GM18519 (cell line): Measurements from ENCODE around the gene RCAN2.

Source experiments
- ATAC-seq: cut with Tn5 transposase; IDR thresholded peaks from one replicate; pipeline ENCODE4 v1.9.1; 2021; ENCODE audit warnings: mild to moderate bottlenecking, moderate library complexity; ENCODE audit not compliant: unreplicated experiment, low FRiP score

The RCAN2 gene

DNA sequence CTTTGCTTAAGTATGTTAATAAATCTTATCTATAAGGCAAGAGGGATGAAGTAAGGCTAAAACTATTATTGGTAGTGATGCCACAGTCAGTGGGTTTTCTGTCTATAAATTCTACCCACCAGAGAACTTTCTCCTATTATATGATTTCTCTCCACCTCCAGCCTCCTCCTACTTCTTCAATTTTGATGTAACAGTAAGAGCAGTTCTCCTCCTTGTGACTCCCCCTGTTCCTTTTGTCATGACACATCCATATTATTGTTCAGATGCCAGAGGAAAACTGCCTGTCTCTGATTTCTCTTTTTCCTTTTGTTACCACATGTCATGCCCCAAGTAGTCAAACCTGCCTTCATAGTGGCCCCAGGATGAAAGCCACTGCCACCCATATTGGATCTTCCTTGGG, 9.1 kb upstream of the RCAN2 start:
- no peak for ATAC-seq

DNA sequence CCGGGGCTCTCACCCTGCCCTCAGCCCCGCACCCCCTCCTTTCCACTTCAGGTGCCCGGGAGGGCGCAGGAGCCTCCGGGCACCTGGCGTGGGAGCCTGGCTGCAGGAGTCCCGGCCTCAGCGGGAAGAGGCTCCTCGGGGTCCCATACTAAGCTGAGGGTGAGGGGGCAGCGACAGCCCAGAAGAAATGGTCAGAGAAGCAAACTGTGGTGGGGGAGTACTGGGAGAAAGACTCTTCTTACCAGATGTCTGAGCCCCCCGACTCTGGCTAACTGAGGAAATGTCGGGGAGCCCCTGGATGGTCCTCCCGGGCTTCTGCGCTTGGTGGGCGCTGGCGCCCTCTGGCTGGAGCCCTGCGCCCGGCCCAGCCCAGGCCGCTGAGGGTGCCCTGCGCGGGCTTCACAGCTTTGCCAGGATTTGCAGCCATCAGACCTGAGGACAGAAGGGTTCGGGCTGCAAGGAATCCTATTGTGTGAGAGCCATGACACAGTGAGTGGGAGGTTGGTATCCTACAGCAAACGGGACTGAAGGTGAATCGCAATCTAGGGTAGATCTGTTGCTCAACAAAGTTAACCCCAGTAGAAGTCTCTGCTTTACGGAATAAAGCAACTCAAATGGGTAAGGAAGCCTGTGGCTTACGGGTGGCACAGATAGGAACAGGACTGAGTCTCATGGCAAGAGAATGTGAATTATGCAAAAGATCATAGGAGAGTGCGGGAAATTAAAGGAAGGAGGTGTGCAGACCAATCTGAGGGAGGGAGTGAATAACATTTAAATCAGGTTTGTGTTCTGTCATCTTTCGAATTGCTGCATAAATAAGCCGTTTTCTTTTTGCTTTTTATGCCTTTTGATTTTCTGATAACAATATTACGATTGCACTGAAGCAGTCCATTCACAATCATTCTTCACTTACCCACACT, 639 bp upstream of the RCAN2 start:
- ATAC-seq: peak; percentile 28

DNA sequence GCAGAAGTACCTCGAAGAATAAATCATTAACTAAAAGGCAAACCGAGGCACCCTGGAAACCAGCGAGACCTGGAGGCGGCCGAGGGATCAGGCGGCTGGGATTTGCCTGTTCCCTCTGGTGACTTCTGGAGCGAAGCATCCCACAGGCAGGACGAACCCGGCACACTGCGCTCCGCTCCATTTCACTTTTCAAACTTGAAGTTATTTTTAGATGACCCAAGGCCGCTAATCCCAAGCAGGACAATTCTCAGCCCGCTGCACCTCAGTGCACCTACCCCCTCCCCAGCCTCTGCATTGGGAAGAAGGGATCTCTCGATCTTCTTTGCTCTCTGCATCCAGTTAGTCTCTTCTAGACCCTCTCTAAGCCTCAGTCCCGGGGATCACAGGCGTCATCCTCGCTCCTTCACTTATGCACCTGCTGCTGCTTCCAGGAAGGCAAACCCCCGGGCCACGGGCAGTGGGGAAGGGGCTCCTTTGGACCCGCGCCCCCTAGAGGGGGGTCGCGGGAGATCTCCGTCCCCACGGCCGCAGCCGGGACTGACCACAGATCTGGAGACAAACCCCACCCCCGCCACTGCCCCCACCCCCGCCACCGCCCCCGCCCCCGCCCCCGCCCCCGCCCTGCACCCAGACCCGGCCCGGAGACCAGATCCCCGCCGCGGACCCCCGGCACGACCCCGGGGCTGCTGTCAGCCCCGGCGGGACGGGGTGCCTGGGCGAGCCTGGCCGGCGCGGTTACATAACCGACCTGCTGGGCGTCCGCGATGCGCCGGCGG, 636 bp downstream of the RCAN2 start:
- ATAC-seq: no peak

DNA sequence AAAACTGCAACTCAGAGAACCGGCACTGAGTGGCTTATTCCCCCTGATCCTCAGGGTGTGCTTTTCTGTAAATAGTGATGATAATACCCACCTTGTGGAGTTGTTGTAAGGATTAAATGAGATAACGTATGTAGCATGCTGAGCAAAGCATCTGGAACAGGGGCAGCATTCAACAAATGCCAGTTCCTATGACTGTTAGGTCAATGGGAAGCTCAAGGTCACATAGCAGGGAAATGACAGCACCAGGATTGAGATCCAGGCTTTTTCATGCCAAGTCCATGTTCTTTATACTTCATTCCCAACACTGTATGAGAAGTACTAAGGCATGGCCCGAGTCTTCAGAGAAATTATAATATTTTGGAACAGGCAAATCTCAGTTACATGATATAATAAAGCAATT, 5.1 kb downstream of the RCAN2 start:
- no peak for ATAC-seq

DNA sequence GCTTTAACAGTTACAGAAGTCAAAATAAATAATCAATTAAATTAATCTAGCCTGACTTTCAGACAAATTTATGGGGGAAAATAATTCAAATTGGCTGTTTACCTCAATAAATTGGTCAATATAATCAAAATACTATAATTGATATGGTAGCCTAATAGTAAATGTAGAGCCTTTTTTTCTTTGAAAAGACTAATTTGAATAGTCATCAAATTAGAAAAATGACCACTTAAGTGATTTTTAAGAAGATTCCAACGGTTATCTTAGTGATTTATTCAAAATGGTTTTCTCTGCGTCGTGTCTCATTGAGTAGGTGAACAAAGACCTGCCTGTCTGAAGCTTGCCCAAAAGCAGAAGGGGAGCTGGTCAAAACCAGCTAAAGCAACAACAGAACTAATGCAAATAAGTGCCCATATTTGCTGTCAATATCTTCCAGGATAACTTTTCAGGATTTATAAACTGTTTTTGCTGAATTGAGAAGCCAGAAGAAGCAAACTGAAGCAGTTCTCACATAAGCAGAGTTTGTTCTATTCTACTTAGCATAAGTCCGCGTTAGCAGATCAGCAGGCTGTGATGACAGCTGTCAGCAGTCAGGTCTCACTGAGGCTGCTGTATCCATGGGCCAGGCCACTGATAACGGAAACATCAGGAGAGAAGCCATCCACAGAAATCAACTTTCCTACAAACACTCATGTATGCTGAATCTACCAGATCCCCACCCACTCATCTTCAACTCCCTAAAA, 7.0 kb downstream of the RCAN2 start:
- no peak for ATAC-seq

DNA sequence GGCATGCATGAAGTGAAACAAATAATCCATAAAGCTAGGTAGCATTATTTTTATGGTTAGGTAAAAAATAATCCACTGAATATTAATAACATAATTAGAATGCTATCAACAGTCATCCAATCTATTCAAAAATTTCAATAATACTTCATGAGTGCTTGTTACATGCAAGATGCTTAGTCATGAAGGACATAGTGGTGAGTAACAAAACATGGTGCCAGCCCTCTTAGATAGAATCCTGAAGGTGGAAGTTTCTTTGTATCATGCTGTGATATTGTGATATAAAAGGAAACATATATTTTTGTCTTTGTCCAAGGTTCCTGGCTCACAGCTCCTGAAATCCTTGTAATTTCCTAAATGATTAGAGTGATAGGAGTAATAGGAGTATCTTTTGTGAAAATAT, 14.9 kb downstream of the RCAN2 start:
- no peak for ATAC-seq

DNA sequence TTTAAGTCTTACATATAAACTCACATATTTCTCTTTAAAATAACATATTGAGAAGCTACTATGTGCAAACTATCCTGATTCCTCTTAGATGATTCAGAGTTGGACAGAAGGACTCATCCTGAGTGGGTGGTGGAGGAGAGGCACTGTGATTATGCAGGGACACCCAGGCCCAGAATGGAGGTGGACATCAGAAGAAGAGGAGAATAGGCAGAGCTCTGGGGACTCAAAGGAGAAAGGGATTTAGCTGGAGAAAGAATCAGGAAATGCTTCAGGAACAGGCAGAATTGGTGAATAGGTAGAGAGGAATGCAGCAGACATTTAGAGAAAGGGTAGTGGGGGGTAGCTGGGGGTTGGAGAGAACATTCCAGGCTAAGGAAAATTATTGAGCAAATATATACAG, 17.4 kb downstream of the RCAN2 start:
- no peak for ATAC-seq

DNA sequence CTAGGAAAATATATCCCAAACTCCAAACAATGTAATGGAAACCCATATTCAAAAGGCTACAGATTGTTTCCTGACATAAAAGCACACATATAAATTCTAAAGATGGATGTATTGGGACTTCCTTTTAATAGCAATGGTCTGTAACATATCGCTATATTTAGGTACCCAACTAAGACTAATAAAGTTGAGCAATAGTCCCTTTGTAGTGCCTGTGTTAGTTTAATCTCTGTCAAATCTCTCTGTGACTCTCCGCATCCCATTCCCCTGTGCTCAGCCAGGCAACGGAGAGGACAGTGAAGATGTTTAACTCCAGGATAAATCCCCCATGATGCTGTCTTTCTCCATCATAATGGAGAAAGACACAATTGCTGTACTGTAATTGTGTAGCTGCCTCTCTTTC, 19.0 kb downstream of the RCAN2 start:
- ATAC-seq: no peak

DNA sequence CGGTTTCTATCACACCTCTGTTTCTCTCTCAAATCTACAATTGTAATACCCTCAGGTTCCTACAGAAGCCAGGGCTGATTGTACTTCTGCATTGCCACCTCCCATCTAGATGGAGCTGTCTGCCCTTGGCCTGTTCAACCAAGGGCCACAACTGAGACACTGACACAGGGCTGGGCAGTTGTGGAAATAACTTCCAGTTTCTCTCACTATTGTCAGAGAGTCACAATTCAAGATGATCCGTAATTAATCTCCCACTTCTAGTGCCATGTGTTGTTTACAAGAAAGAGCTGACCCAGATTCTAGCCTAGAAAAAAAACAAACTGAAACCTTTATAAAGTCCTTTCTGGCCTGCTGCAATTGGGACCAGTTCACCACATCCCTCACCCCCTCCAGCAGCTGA, 22.2 kb downstream of the RCAN2 start:
- no peak for ATAC-seq

DNA sequence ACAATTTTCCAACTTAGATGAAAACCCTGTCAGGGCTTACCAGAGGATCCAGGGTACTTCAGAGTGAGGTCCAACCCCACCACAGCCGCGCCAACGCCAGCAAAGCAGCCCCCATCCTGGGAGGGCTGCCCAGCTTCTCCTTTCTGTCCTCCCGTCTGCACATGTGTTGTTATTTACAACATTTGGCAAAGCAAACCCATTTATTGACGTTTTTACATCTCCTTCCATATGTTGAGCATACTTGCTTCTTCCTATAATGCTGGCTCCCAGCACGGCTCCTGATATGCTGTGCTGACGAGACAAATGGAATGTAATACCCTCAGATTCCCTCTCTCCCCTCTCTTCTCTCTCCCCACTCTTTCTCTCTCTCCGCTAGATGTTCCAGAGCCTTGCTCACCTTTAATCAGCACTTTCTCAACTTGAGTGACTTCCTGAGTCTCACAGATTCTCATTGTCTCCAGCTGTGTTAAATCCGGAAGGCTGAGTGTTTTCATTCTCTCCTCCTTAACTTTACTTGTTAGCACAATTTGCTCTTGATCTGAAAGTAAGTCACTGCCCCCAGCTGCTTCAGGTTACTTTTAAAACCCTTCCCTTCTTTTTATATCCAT, 22.7 kb downstream of the RCAN2 start:
- ATAC-seq: no peak

DNA sequence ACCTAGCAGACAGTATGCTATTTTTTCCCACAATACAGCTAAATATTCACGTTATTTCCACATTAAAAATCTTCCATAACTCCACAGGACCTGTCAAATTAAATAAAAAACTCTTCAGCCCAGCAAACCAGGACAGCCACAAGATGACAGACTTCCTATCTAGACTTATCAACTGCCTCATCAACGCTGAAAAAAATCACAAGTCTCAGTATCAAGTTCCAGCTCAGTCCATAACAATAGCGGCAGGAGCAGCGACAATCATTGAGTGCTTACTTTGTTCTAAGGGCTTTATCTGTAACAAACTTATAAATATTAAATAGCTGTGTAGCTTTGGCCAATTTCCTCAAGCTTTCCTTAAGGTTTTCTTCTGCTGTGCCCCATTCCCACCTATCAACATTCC, 24.7 kb downstream of the RCAN2 start:
- ATAC-seq: no peak

DNA sequence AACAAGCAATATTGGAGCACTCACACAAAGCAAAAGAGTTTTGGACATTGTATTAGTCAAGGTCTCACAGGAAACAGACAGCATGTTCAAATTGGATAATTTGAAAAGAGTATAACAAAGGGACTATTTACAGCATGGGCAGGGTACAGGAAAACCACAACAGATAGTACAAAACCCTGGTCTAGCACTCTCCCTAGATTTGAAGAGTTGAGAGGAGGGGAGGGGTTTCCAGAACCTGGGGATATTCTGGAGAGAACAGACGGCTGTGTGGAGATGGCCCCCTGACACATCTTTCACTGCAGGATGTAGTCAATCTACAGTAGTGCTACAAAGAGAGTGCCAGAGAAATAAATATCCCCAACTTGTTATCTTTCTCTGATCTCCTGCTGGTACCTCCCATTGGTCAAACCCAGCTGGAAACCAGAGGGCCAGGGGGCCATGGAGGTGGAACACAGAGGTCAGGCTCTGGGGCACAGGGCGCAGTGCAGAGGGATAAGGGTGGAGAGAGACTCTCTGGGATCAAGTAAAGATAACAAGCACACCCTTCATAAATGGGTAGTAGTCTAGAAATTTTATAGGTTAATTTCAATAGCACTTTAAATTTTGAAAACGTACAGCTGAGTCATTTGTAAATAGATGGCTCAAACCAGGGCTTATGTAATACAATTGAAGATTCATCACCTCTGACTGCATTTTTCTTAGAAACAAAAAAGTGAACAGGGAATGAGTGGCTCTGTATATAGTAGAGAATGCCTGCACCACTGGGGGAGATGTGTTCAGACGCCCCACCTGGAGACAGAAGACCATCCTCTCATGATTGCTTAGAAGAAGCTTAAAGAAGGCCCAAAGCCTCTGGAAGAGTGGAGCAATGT, 25.7 kb downstream of the RCAN2 start:
- ATAC-seq: no peak

DNA sequence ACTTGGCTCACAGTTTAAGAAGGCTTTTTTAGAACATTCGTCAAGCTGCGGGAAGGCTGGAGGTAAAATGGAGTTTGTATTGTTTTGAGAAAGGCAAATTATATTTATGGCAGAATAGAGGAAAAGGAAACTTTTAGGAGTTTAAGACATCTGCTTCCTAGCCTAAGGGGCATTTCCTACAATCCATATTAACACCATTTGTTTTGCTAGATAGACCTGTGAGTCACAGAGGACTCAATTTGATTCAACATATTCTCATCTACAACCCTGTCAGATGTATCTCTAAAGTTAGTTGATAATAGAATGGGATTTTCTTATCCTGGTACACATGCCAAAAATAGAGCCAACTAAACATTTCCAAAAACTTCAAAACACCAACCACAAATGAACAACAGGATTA, 35.0 kb downstream of the RCAN2 start:
- ATAC-seq: no peak

DNA sequence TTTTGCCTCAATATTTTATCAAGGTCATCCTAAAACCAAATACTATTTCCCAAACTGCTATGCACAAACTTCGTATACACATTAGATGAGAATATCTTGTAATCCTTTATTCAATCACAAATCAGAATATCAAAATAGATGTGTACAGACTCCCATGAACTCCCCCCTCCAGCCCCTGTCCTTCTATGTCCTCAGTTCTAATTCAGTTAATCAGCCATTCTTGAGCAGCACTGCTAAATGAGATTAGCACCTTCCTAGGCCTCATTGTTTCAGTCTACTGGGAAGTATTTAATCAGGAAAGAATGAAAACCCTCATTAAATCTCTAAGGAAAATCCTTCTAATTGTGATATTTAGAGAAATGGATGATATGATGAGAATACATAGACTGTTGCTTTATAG, 36.6 kb downstream of the RCAN2 start:
- ATAC-seq: no peak

DNA sequence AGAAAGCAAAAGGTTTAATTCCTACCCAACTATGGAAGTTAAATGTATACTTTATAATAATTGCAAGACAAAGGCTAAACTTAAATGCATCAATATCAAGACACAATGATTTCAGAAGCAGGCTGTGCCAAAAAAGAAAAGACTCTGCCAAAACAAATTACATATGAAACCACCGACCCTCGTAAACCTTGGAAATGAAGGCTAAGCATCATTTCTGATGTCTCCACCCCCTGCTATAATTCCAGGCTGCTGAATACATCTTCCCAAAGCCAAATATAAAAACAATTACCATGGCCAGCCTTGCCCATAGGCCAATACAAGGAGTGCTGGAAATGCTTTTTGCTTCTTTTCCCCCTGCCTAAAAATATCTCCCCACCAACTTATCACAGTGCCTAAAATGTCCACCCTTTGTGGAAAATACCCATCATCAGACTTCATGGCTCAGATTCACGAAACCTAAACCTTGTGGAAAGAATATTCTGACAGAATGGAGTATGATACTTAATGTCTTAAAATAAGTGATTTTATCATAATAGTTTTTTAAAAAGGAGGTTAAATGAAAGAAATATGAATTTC, 37.4 kb downstream of the RCAN2 start:
- ATAC-seq: no peak

DNA sequence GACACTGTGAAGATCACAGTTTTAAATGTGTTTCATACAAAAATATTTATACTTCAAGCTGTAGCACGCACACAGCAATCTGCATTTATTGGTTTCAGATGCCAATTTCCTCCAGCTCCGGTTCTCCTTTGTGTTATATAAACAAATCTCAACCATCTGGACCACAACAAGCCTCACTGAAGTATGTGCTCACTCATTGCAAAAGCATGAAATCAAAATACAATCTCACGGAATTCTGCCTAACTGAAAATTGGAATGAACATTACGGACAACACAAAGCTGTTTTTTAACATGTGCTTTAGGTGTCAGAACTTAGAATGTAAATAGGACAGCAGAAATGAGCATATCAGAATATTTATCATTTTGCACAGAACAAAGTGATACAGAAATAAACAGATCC, 38.0 kb downstream of the RCAN2 start:
- ATAC-seq: no peak

DNA sequence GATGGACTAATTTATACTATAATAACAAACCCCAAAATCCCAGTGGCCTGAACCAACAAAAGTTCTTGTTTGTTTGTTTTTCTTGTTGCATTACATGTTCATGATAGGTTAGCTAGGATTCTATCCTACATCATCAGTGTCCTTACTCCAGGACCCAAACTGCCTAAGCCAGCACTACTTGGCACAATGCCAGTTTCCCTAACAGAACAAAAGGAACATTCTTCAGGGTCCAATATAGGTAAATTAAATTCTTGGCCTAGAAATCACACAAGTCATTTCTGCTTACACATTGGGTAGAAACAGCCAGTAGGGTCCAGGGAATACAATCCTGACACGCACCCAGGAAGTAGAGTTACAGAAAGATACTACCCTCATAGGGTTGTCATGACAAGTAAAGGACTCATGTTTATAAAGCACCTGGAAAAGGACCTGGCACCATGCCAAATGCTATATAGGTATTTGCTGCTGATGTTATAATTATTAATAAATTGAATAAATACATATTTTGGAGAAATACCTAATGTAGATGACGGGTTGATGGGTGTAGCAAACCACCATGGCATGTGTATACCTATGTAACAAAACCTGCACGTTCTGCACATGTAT, 38.8 kb downstream of the RCAN2 start:
- ATAC-seq: no peak

DNA sequence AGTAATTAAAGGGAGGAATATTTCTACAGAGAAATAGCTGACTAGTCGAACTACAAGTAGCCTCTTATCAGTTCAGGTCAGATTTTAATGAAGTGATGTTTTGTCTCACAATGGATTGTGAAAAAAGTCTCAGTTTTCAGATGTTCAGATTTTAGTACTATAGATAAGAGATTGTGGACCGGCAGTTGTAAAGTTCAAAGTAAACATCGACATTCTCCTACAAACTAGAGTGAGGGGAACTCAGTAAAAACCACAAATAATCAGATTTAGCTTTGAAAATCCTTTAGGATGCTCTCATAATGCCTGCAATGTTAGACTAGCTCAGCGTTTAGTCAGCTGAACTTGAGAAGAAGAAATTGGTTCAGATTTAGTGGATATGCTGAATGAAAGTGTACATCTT, 39.9 kb downstream of the RCAN2 start:
- ATAC-seq: no peak
